ENCODE results near the gene IRF2BP1. TPM values are rescaled to one million over a fixed set of nuclear protein-coding genes. Genes with fewer than 3 reads are reported as not detected.

IRF2BP1 gene
- polyA plus RNA-seq, 4 donors, result 16.4 to 28.2 (median 18.8) TPM

DNA sequence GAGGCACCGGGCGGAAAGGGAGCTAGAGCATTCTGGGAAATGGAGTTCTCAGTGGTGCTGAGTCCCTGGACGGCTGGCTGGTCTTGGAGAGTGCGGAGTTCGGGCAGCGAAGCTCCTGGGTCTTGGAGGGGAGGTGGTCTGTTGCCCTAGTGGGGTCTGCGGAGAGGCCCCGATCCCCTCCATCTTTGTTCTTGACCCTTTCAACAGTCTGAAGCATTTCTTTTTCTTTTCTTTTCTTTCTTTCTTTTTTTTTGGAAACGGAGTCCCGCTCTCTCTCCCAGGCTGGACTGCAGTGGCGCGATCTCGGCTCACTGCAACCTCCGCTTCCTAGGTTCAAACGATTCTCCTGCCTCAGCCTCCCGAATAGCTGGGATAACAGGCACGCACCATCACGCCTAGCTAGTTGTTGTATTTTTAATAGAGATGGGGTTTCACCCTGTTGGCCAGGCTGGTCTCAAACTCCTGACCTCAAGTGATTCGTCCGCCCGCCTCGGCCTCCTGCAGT lies 22.6 kb downstream of the IRF2BP1 start:
- no peak for DNase-seq (ENCODE audit: low read depth in 4 of 4, low spot score in 3 of 4)

- DNase-seq (ENCODE audit: low read depth in 4 of 4, low spot score in 3 of 4), result peak; percentile 95 to 98 (median 97)
Measured at GRCh38 chr19:45862564-45863334, 23.2 kb downstream of the IRF2BP1 start, which contains the start of gene SYMPK. TSS of gene SYMPK (minus strand) at chr19:45863147. CDS start at chr19:45854495, 8,652 bp downstream.

DNA sequence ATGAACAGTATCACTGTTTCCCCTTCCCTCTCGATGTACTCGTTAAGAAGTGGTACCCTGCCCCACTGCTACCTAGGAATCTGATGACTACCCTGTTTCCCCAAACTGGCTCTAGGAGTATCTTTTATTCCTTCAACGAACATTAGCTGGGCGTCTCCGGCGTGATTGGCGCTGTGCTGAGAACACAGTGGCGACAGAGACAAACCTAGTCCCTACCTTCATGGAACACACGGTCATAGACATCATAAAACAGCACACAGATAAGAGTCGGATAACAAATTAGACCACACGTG lies 23.7 kb downstream of the IRF2BP1 start:
- no peak for DNase-seq (ENCODE audit: low read depth in 4 of 4, low spot score in 3 of 4)

GRCh38 chr19:45860359-45861259 lies 25.3 kb downstream of the IRF2BP1 start:
- no peak for DNase-seq (ENCODE audit: low read depth in 4 of 4, low spot score in 3 of 4)

- DNase-seq (ENCODE audit: low read depth in 4 of 4, low spot score in 3 of 4), result no peak
Measured at GRCh38 chr19:45854167-45854778, 31.7 kb downstream of the IRF2BP1 start.

DNA sequence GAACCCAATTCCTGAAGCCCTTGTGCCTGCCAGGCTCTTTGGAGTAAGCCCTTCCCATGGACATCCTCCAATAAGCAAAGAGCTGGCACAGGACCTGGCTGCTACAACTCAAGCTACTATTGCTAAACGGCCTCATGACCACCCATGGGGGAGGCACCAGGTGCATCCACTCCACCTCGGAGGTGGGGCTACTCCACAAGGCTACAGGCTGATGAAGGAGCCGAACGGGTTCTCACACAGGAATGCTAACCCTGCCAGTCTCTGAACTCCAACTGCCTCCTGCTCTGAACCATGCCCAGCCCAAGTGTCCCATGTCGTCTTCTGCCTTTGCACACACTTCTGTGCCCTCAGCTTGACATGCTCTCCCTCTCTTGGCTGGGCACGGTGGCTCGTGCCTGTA lies 33.0 kb downstream of the IRF2BP1 start:
- DNase-seq (ENCODE audit: low read depth in 4 of 4, low spot score in 3 of 4), result no peak

GRCh38 chr19:45852145-45852750 lies 33.7 kb downstream of the IRF2BP1 start:
- DNase-seq (ENCODE audit: low read depth in 4 of 4, low spot score in 3 of 4), result no peak

DNA sequence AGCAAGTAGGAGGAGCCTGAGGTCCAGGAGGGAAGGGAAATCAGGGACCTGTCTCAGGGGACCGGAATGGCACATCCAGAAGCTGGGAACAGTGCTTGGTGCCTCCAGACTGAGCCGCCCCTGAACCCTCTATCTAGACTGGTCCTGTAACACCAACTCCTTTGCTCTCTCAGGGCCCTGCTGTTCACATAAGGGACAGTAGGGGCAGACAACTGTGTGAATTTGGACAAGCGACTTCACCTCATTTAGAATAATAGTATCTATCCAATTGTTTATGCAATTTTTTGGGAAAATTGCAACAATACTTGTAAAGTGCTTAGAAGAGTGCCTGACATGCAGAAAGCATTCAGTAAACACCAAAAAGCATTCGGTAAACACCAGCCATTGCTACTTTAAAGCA lies 37.0 kb downstream of the IRF2BP1 start:
- DNase-seq (ENCODE audit: low read depth in 4 of 4, low spot score in 3 of 4), result no peak

- DNase-seq (ENCODE audit: low read depth in 4 of 4, low spot score in 3 of 4), result no peak
Measured at GRCh38 chr19:45847663-45848062, 38.3 kb downstream of the IRF2BP1 start.

DNA sequence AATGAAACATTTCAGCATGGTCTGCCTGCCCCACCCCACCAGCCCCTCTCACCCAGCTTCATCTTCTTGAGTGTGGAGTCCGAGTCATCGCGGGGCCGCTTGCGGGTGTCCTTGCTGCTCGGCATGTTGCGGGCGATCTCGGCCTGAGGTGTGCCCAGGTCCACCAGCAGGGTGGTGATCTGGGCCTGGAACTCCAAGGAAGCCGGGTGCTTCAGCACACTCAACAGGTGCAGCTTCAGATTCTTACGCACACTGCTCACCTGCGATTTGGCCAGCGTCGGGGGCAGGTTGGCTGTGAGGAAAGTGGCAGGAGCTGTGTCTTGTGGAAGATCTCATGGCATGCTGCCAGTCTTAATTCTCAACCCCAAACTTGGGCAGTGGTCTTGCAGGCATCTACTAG lies 43.7 kb downstream of the IRF2BP1 start:
- DNase-seq (ENCODE audit: low read depth in 4 of 4, low spot score in 3 of 4), result no peak

DNA sequence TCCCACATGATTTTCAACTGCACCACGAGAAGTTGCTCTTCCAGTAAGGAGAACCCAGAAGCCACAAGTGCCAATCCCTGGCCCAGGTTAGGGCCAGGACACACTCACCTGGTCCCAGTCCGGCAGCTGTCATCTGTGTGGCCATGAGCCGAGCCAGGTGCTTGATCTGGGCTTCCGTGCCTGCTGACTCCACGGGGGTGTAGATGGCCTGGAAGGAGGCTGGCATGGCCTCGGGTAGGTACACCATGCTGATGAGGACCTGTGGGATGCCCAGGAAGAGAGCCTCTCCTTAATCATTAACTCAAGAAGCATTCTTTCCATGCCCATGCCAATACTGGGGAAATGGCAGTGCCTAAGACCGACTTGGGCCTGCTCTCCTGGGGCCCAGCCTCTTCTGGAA lies 51.0 kb downstream of the IRF2BP1 start:
- DNase-seq (ENCODE audit: low read depth in 4 of 4, low spot score in 3 of 4), result no peak

Other genes starting within 250 kb of the IRF2BP1 start
- gene EML2, start 246.7 kb downstream of the IRF2BP1 start, polyA plus RNA-seq (ENCODE audit: insufficient read length in 4 of 4), result 10 to 100 TPM; 13.8 to 29.3 (median 19.0) TPM
- gene GIPR, start 217.9 kb downstream of the IRF2BP1 start, polyA plus RNA-seq (ENCODE audit: insufficient read length in 4 of 4), result 1 to 10 TPM in 1 of 4 donors, under 1 TPM in 3; 0.33 to 1.2 (median 0.56) TPM
- 100 to 1,000 TPM; 276 to 346 (median 299) TPM for gene SNRPD2, start 194.2 kb downstream of the IRF2BP1 start, polyA plus RNA-seq (ENCODE audit: insufficient read length in 4 of 4)
- gene QPCTL, start 193.5 kb downstream of the IRF2BP1 start, polyA plus RNA-seq (ENCODE audit: insufficient read length in 4 of 4), result 10 to 100 TPM in 1 of 4 donors, 1 to 10 TPM in 3; 4.6 to 12.1 (median 8.0) TPM
- gene FBXO46, start 155.2 kb downstream of the IRF2BP1 start, polyA plus RNA-seq (ENCODE audit: insufficient read length in 4 of 4), result 10 to 100 TPM; 12.4 to 23.2 (median 13.2) TPM
- gene MEIOSIN, start 152.7 kb downstream of the IRF2BP1 start, polyA plus RNA-seq (ENCODE audit: insufficient read length in 4 of 4), result not detected
- gene SIX5, start 116.9 kb downstream of the IRF2BP1 start, polyA plus RNA-seq (ENCODE audit: insufficient read length in 4 of 4), result 10 to 100 TPM; 15.9 to 32.4 (median 25.9) TPM
- 10 to 100 TPM; 32.8 to 69.8 (median 48.1) TPM for gene DMPK, start 103.7 kb downstream of the IRF2BP1 start, polyA plus RNA-seq (ENCODE audit: insufficient read length in 4 of 4)
- gene DMWD, start 93.3 kb downstream of the IRF2BP1 start, polyA plus RNA-seq (ENCODE audit: insufficient read length in 4 of 4), result 10 to 100 TPM; 25.4 to 47.1 (median 33.7) TPM
- not detected for gene RSPH6A, start 70.8 kb downstream of the IRF2BP1 start, polyA plus RNA-seq (ENCODE audit: insufficient read length in 4 of 4)
- 10 to 100 TPM; 43.0 to 81.4 (median 55.5) TPM for gene SYMPK, start 23.0 kb downstream of the IRF2BP1 start, polyA plus RNA-seq (ENCODE audit: insufficient read length in 4 of 4)
- gene FOXA3, start 21.8 kb downstream of the IRF2BP1 start, polyA plus RNA-seq (ENCODE audit: insufficient read length in 4 of 4), result under 1 TPM; 0.11 to 0.76 (median 0.31) TPM
- gene MYPOP, start 16.5 kb upstream of the IRF2BP1 start, polyA plus RNA-seq (ENCODE audit: insufficient read length in 4 of 4), result 1 to 10 TPM; 3.5 to 7.6 (median 4.3) TPM
- not detected for gene NANOS2, start 28.6 kb upstream of the IRF2BP1 start, polyA plus RNA-seq (ENCODE audit: insufficient read length in 4 of 4)
- 1 to 10 TPM; 2.8 to 4.8 (median 3.8) TPM for gene NOVA2, start 87.7 kb upstream of the IRF2BP1 start, polyA plus RNA-seq (ENCODE audit: insufficient read length in 4 of 4)
- 10 to 100 TPM in 3 of 4 donors, 1 to 10 TPM in 1; 9.5 to 16.0 (median 11.4) TPM for gene CCDC61, start 109.3 kb upstream of the IRF2BP1 start, polyA plus RNA-seq (ENCODE audit: insufficient read length in 4 of 4)
- 1 to 10 TPM in 1 of 4 donors, under 1 TPM in 1, not detected in 2; 0.44 to 1.3 TPM for gene PGLYRP1, start 136.9 kb upstream of the IRF2BP1 start, polyA plus RNA-seq (ENCODE audit: insufficient read length in 4 of 4)
- 1 to 10 TPM in 1 of 4 donors, under 1 TPM in 3; 0.16 to 1.1 (median 0.48) TPM for gene IGFL4, start 154.9 kb upstream of the IRF2BP1 start, polyA plus RNA-seq (ENCODE audit: insufficient read length in 4 of 4)
- gene IGFL3, start 238.5 kb upstream of the IRF2BP1 start, polyA plus RNA-seq (ENCODE audit: insufficient read length in 4 of 4), result not detected

Measured in left renal pelvis (tissue), 4 donors.